Mesodermal cell (in vitro differentiated cells): Measurements from ENCODE around the gene CACHD1.

ENCODE experiments used
- H3K27ac ChIP-seq: 2 replicates; pipeline ENCODE4 v1.7.0; 2013; ENCODE audit warnings: mild to moderate bottlenecking, low read depth, low read length, moderate library complexity; ENCODE audit not compliant: severe bottlenecking
- H3K36me3 ChIP-seq: 2 replicates; pipeline ENCODE4 v1.7.1; 2013; ENCODE audit warnings: mild to moderate bottlenecking, low read length, moderate library complexity; ENCODE audit not compliant: control insufficient read depth, insufficient read depth
- H3K4me1 ChIP-seq: one replicate; pipeline ENCODE4 v1.7.1; 2013; ENCODE audit warnings: mild to moderate bottlenecking, low read length; ENCODE audit not compliant: insufficient read depth, control insufficient read depth, poor library complexity, severe bottlenecking
- H3K4me3 ChIP-seq: 2 replicates; pipeline ENCODE4 v1.7.0; 2013; ENCODE audit warnings: low read length, control low read depth, mild to moderate bottlenecking; ENCODE audit not compliant: insufficient read depth, poor library complexity, severe bottlenecking; ENCODE audit errors: extremely low read depth
- H3K9me3 ChIP-seq: 2 replicates; pipeline ENCODE4 v1.7.1; 2013; ENCODE audit warnings: mild to moderate bottlenecking, low read length, moderate library complexity; ENCODE audit not compliant: control insufficient read depth
- WGBS, 2 experiments: methylation state at CpG; one replicate each; pipeline ENCODE4 v1.1.5; 2013; ENCODE audit warnings: missing lambda C conversion rate in 2 of 2; ENCODE audit not compliant: insufficient coverage in 2 of 2; 5-methylcytosine and 5-hydroxymethylcytosine counted together

CACHD1 gene

GRCh38 chr1:64623750-64624191 is 153.8 kb downstream of the CACHD1 start:
- Histone ChIP-seq H3K4me1 (no peaks in the 10 kb centered on the region), H3K27ac (no peak overlapping the region), H3K36me3 (no peaks in the 10 kb centered on the region), H3K9me3 (no peaks in the 10 kb centered on the region), H3K4me3 (no peak overlapping the region)
- WGBS, 2 experiments = 20% methylated on average over 1 of the region's 4 CpGs; no CpG with 5 or more reads in 1 of the 2 experiments

GRCh38 chr1:64624218-64624713 is 154.3 kb downstream of the CACHD1 start:
- WGBS, 2 experiments = 88 to 89% methylated on average over 1 of the region's 1 CpG
- no peaks in the 10 kb centered on the region for H3K36me3 ChIP-seq
- H3K9me3 ChIP-seq = no peaks in the 10 kb centered on the region

GRCh38 chr1:64624808-64625207 is 154.9 kb downstream of the CACHD1 start:
- Histone ChIP-seq H3K9me3 (no peaks in the 10 kb centered on the region), H3K4me1 (no peaks in the 10 kb centered on the region), H3K27ac (no peak overlapping the region), H3K4me3 (no peak overlapping the region), H3K36me3 (peaks cover 3% of the 10 kb centered on the region)
- WGBS, 2 experiments = 92 to 100% methylated on average over 1 to 2 of the region's 2 CpGs

More at GRCh38 chr1:64624218-64624713, 154.3 kb downstream of the CACHD1 start:
- Histone ChIP-seq H3K27ac (no peak overlapping the region), H3K4me1 (no peaks in the 10 kb centered on the region), H3K4me3 (no peak overlapping the region)

- Histone ChIP-seq H3K4me1 (no peaks in the 10 kb centered on the region), H3K9me3 (no peaks in the 10 kb centered on the region), H3K36me3 (peaks cover 20% of the 10 kb centered on the region), H3K4me3 (no peak overlapping the region), H3K27ac (no peak overlapping the region)
- 85 to 100% methylated on average over 1 to 2 of the region's 4 CpGs for WGBS, 2 experiments
Observed at GRCh38 chr1:64630611-64631010, 160.7 kb downstream of the CACHD1 start.

- Histone ChIP-seq H3K4me3 (no peak overlapping the region), H3K9me3 (no peaks in the 10 kb centered on the region), H3K27ac (no peak overlapping the region), H3K4me1 (no peaks in the 10 kb centered on the region), H3K36me3 (peaks cover 24% of the 10 kb centered on the region)
- WGBS, 2 experiments = 40 to 83% methylated on average over 2 of the region's 3 CpGs
Observed at GRCh38 chr1:64631346-64632034, 161.6 kb downstream of the CACHD1 start.

- H3K27ac ChIP-seq = no peak overlapping the region
- H3K4me3 ChIP-seq = no peak overlapping the region
- 95 to 100% methylated on average over 2 to 3 of the region's 6 CpGs for WGBS, 2 experiments
- no peaks in the 10 kb centered on the region for H3K4me1 ChIP-seq
- peaks cover 31% of the 10 kb centered on the region for H3K36me3 ChIP-seq
- H3K9me3 ChIP-seq = no peaks in the 10 kb centered on the region
Observed at GRCh38 chr1:64632936-64633335, 163.0 kb downstream of the CACHD1 start.

GRCh38 chr1:64645735-64646134 is 175.8 kb downstream of the CACHD1 start:
- H3K36me3 ChIP-seq = peaks cover 60% of the 10 kb centered on the region
- WGBS, 2 experiments = 86% methylated on average over 1 of the region's 3 CpGs; no CpG with 5 or more reads in 1 of the 2 experiments

DNA sequence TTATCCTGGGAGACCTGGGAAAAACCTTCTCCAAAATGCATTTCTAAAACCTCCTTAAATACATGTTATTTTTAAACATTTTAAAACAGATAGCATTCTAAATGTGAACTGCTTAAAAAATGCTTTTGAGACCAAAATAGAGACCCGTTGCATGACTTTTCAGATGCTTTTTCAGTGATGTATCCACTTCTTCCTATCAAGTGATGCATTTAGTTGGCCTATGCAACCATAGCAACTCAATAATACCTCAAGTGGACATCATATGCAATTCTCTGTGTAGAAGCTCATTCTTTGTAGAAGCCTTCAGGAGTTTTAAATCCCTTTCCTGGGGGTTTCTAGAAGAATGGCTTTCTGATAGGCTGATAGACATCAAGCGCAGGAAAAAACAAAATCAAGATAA is 180.5 kb downstream of the CACHD1 start:
- no peak overlapping the region for H3K27ac ChIP-seq
- 100% methylated on average over 1 of the region's 2 CpGs; no CpG with 5 or more reads in 1 of the 2 experiments for whole genome bisulfite sequencing, 2 experiments
- no peaks in the 10 kb centered on the region for H3K4me1 ChIP-seq
- H3K36me3 ChIP-seq = peaks cover 65% of the 10 kb centered on the region
- no peak overlapping the region for H3K4me3 ChIP-seq
- no peaks in the 10 kb centered on the region for H3K9me3 ChIP-seq

More at GRCh38 chr1:64645735-64646134, 175.8 kb downstream of the CACHD1 start:
- H3K4me3 ChIP-seq = no peak overlapping the region
- no peaks in the 10 kb centered on the region for H3K9me3 ChIP-seq
- no peaks in the 10 kb centered on the region for H3K4me1 ChIP-seq
- H3K27ac ChIP-seq = no peak overlapping the region

DNA sequence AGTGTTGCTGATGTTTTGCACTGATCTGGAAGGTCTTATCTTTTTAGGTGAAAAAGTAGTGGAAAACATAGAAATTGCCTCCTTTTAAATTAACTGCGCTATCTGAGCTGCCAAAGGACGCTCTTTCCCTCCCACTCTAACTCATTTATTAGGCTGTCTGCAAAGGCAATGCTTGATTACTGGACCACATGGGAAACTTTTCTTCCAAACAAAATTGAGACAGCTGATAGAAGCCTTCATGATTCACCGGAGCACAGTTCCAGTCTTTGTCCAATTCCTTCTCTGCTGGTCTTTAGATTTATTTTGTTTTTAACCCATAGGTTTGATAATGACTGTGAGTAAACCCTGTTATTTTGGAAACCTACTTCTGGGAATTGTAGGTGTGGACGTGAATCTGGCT is 181.9 kb downstream of the CACHD1 start:
- H3K27ac ChIP-seq = no peak overlapping the region
- WGBS, 2 experiments = 95 to 100% methylated on average over 2 to 3 of the region's 4 CpGs
- no peak overlapping the region for H3K4me3 ChIP-seq
- H3K36me3 ChIP-seq = peaks cover 57% of the 10 kb centered on the region
- H3K9me3 ChIP-seq = no peaks in the 10 kb centered on the region
- no peaks in the 10 kb centered on the region for H3K4me1 ChIP-seq

DNA sequence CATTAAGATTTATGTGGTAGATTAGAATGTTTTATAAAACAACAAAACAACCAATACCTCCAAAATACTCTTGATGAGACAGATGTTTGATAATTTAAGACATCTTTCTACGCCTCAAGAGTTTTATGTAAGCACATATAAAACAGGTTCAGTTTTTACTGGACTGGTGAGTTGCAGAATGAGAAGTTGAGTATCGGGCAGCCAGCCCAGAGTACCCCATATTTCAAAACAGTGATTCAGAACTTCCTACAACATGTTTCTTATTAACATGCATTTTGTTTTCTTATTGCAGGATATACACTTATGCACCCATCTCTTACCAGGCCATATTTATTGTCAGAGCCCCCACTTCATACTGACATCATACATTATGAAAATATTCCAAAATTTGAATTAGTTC is 183.5 kb downstream of the CACHD1 start:
- Histone ChIP-seq H3K4me3 (no peak overlapping the region), H3K27ac (no peak overlapping the region), H3K9me3 (no peaks in the 10 kb centered on the region), H3K36me3 (peaks cover 52% of the 10 kb centered on the region), H3K4me1 (no peaks in the 10 kb centered on the region)
- WGBS, 2 experiments = 100% methylated on average over 1 of the region's 2 CpGs; no CpG with 5 or more reads in 1 of the 2 experiments
